Left hindlimb (tissue), 1 donor: ENCODE data around the gene CCIN.

ENCODE experiments used
- DNase-seq: peaks from one replicate; pipeline ENCODE4 v3.0.0-alpha.2; 2018

Gene CCIN

DNA sequence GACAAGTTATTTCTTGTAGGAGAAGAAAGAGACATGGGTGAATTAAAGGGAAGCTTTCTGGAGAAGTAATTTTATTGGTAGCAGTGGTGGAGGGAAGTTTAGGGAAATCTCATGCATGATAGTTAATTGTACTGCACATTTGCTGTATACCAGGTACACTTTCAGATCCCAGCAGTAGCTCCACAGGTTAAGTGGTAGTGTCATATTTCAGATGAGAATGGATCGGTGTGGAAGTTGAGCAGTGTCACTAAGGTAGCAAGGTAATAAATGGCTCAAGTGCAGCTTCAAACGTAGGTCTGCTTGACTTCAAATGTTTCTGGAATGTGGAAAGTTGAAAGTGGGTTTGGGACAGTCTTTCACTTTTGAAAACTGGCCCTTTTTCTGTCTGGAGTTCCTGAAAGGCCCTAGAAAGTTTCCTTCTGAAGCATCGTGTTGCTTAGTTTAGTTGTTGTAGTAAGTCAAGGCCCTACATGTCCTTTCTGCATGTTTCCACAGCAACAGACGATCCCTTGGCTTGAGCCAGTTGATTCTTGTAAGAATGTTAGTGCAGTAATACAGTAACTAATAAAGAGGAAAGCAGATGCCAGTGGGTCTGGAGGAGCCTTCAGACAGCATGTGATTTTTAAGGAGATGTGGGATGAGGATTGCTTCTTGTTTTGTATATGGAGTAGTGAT, 25.3 kb downstream of the CCIN start:
- no peak for DNase-seq

DNA sequence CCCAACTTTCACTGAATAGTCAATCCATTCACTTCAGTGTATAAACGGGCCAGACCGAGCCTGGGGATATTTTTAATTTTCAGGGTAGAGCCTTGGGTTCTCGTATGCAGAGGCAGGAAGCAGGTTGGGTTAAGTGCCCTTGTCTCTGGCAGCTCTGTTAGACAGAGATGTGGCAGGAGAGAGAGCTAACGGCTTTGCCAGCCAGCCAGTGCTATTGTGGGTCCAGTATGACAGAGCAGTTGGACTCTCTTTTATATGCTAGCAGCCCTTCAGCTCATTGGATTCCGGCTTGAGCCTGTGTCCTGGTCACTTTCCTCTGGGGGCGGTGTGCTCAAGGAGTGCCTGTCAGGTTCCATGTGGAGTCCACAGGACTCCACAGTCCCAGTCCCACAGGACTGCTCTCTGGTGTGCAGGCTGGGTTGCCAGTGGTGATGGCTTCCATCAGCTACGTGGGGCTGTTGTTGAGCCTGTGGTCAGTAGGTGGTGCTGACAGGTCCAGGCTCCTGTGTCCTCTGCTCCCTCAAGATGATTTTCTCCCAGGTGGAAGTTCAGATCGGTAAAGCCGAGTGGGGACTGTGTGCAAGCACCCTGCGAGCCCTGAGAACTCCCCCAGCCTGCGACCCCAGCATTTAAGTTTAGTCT, 35.8 kb downstream of the CCIN start:
- no peak for DNase-seq

GRCh38 chr9:36207016-36207415, 37.8 kb downstream of the CCIN start:
- no peak for DNase-seq

GRCh38 chr9:36207546-36208012, 38.4 kb downstream of the CCIN start:
- no peak for DNase-seq

DNA sequence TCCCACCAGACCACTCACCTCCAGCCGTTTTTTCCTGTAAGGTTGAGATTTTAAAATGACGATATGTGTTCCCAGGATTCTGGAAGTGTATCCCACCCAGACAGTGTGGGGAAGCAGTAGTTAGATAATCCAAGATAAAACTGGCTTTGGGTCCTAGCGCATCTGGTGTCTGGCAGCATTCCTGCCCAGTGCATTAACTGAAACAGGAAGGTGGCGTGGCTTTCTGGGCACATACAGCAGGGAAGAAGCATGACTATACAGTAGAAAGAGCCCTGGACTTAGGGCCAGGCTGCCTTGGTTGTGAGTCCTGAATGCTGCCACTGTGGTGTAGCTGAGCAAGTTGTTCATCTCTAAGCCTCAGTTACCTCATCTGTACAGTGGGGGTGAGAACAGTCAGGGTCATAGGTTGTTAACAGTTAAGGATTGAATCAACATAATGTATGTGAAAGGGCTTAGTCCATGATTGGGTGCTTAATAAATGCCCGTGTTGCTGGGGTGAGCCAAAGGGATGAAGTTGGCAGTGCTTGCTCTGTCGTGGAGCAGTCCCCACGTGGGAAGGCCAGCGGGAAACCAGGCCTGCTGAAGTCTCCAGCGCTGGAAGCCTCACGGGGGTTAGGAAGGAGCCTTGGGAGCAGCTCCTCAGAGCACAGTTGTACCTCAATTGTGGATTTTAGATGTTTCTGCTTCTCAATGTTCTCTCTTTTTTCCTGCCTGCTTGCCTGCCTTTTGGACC, 39.5 kb downstream of the CCIN start:
- no peak for DNase-seq

DNA sequence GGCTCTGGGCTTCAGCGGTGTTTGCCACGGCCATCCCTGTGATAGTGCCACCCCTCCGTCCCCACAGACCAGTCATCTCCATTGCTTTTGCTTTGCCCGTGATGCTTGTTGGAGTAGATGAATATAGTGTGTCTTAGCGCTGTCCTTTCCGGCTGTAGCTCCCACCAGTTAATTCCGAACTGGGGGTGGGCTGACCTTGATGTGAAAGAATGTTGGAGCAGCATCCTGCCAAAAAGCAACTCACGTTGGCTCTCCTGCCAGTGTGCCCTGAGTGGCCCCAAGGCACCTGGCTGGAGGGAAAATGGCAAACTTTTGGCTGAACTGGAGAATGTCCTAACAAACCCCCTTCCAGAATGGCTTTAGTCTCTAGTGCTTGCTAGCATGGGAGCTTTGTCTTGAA, 41.5 kb downstream of the CCIN start:
- no peak for DNase-seq

- no peak for DNase-seq
Observed at GRCh38 chr9:36211510-36211909, 42.3 kb downstream of the CCIN start.

- DNase-seq, result no peak
Observed at GRCh38 chr9:36213387-36213786, 44.2 kb downstream of the CCIN start.

- DNase-seq, result no peak
Observed at GRCh38 chr9:36213989-36214388, 44.8 kb downstream of the CCIN start.

DNA sequence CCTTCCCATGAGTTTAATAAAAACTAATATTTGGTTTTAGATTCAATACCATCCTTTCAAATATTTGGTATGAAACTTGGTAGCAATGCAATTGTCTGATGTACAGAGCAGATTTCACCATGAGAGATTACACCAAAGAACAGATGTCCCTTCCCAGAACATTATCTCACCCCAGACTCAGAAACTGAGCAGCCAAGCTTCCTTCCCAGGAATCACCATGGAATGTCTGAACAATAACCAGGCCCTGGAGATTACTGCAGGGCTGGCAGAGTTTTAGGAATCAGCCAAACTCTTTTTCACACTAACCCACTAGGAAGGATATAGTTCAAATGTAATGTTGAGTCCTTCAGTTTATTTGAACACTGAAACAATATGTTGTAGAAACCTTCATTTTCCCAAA, 45.4 kb downstream of the CCIN start:
- DNase-seq, result no peak

- DNase-seq, result no peak
Observed at GRCh38 chr9:36217256-36217968, 48.2 kb downstream of the CCIN start.

- DNase-seq, result no peak
Observed at GRCh38 chr9:36218011-36218410, 48.8 kb downstream of the CCIN start.

GRCh38 chr9:36218411-36218901, 49.3 kb downstream of the CCIN start:
- no peak for DNase-seq
